GM10847 (cell line): ENCODE measurements around the gene SMYD1.

Source experiments
- POLR2A ChIP-seq: IDR thresholded peaks from 2 replicates; pipeline ENCODE4 v1.6.1; 2011; ENCODE audit not compliant: insufficient read length; ENCODE audit errors: extremely low read depth

Gene SMYD1

DNA sequence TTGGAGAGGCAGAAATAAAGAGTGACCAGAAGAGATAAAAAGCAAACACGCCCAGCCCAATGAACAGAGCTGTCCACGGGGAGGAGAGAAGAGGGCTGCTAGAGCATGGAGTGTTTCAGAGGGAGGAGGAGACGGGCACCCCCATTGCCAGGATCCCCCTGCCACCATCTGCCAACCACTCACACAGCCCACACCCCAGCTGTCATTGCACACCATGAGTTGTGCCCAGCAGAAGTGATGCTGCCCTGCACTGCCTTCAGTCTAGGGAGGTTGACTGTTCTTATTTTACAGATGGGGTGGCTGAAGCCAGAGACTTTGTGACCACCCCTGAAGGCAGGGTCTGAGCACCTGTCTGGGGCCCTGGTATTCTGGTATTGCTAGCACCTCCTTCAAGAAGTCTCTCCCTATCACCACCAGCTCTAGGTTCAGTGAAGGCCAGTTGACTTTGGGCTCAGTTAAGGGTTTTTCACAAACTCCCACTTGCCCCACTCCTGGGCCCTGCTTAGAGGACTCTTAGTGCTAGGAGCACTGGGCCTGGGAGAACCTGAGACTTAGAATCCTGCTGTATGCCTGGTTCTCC is 57.8 kb downstream of the SMYD1 start:
- no peak for TF ChIP-seq POLR2A

DNA sequence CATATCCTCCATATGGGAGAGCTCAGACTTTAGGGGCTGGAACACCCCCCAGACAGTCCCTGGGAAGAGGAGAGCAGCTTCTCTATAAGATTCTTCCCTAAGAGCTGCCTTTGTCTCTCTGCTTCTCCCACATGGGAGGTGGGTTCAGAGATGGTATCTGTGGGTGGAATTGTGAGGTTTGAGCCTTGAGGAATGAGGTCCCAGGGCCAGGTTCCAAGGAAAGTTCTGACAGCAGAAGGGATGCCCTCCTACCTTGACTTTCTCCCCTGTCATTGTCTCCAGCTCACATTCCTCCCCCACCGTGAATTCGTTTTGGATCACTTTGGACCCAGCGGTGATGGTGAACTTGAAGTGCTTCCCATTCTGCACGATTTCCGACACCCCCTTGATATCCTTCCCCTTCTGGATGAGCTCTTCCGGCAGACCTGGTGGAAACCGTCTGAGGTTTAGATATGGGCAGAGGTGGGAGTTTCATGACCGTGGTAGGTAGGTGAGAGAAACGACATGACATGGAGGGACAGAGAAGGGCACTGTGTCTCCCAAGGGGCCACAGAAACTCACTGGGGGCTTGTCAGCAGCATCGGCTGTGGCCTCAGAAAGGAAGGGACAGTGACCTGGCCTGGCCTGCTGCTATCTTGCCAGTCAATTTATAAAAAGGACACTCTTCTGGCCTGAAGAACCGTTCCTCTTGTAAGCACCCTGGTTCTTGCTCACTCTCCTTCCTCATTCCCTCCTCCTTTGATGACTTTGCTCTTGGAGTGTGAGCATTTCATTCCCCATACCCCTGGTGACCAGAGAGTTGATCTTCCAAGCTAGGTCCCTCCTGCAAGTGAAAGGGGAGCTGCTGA is 58.5 kb downstream of the SMYD1 start:
- TF ChIP-seq POLR2A = no peak

DNA sequence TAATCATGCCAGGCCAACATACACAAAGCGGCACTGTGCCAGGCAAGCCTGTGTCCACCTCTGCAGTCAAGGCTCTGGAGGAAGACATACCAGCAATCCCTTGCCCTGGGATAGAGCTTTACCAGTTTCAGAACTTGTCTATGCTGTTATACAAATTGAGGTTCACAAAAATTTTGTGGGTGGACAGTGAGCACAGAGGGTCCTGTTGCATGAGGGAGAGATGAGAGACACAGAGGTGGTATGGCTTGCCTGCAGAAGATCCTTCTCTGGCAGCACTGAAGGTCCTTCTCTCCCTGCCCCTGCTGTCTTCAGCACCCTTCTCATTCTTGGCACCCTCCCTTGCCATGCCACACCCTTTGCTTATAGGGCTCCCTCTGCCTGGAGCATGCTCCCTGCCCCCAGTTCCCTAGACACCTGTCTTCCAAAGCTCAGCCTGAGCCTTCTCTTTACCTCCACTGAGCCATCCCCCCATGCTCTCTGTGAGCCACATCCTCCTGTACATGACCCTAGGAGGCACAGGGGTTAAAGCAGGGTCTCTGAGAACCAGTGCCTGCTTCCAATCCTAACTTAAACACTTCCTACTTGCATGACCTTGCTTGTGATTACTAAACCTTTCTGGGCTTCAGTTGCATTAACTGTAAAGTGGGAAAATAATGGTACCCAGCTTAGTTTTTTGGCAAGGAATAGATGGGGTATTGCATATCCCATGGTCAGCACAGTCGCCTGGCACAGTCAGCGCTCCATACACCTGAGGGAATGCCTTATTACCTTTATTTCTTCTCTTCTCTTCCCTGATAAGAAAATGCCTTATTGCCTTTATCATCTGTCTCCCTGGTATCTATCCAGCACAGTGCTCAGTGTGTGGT is 59.4 kb downstream of the SMYD1 start:
- TF ChIP-seq POLR2A = no peak

DNA sequence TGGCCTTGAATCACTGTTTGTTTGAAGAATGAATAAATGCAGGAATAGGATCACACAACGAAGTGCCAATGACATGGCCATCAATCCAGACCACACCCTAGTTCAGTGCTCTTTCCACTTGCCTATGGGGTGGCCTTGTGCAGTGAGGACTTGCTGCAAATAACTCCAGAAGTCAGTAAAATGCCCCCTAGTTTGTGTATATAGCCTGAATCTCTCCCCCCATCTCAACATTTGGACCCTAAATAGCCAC is 59.9 kb downstream of the SMYD1 start:
- TF ChIP-seq POLR2A = no peak

DNA sequence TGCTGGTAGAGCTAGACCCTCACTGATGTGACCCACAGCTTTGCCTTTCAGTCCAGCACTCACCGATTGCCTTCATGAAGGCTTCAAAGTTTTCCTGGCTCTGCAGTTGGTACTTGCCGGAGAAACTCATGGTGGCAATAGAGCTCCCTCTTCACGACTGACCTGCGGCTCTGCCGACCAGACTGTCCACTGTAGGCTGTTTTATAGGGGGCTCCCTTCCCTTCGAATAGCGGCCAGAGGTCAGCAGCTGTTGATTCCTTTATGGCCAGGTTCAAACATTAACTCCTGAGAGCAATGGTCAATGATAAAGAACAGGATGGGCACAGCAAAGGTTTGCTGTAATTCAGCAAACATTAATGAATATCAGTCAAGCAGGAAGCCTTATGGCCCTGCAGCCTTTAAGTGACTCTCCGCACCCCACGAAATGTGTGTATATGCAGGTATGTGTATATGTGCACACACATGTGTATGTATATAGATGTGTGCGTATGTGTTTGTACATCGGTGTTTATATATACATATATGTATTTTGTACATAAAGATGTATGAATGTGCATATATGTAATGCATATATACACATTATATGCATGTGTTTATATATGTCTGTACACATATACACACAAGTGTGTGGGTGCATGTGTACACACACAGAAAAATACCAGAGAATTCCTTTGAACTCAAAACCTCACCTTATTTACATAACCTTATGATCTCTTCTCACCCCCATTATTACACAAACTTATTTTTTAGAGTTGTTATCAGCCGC is 60.4 kb downstream of the SMYD1 start, which contains the start of gene FABP1:
TSS of gene FABP1 (minus strand) at position 175 of the 766 bp plus-strand sequence. CDS start at position 130, 45 bp downstream.
- TF ChIP-seq POLR2A = no peak

DNA sequence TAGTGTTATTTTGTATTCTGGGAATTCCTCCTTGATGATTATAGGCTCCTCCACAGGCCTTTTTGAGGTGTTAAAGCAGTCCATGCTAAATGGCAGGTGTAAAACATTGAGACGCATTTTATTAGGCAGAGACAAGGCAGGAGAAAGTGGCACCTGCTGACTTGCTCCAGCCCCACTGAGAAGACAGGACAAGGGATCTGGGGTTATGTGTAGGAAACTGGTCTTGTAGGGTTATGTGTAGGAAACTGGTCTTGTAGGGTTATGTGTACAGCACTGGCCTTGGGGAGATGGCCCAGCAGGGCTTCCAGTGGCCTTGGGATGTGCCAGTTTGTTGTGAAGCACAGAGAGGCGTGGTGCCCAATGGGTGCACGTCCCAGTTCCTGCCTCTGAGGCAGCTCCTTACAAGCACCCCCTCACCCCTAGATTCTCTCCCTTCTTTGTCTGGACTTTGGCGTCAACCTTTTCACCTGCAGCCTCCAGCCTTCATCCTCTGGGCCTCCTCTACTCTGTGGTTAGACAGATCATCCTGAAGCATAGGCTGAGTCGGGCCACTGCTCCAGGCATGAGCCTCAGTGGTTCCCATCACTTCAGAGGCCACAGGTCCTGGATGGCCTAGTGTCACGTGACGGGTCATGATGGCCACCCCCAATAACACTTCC is 61.2 kb downstream of the SMYD1 start:
- TF ChIP-seq POLR2A = no peak

DNA sequence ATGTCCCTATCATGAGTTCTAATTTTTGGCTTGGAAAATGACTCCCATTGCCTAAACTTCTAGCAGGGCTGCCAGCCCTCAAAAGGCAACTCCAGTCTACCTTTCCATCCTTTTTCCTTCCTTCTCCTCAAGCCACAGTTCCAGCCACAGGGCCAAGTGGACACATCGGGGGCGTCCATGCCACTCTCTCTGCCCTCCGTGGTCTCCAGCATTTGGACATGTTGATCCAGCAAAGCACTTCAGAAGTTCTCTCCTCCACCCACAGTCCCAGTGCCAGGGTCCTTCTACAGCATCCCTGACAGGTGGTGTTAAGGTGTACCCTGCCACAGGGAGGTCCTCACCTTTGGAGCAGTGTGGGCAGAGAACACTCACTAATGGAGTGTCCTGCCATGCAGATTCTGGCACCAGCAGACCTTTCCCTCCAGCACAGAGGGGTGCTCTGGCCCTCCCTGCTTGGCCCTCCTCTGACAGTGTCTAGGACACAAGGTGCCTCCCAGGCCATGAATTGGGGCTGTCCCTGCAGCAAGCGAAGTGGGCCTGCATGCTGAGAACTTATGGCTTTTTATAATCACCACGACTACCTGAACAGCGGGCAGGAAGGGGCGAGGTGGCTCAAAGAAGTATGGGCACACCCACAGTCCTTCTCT is 61.8 kb downstream of the SMYD1 start:
- no peak for TF ChIP-seq POLR2A

DNA sequence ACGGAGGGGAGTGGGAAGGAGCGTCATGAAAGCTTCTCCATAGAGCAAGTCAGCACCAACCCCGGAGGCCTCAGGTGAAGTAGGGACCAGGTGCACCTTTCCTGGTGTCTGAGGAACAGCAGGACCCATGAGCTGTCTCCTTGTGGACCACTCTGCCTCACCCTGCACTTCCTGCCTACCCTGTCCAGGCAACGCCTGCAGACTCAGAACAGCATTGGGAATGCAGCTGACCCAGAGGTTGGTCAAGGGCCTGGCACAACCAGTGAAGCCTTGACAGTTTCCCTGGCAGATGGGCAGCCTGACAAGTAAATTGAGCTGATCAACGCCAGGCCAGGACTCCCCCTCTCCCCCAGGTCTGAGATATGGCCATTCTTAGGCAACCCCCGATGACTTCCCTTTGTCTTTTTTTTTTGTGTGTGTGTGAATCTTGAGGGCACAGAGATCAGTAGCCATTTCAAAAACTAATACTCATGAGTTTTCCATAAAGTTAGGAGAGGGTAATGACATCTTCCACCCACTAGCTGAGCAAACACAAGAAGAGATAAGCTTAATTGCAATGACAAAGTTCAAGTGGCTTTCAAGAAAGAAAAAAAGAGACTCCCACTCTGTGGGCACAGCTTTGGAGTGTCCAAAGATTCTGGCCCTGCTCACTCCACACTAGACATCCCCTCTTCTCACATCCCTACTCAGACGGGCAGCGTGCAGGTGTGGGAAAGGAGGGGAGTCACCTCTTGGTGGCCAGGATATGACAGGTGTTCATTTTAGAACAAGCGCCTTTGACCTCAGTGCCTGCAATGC is 63.8 kb downstream of the SMYD1 start:
- TF ChIP-seq POLR2A = no peak

DNA sequence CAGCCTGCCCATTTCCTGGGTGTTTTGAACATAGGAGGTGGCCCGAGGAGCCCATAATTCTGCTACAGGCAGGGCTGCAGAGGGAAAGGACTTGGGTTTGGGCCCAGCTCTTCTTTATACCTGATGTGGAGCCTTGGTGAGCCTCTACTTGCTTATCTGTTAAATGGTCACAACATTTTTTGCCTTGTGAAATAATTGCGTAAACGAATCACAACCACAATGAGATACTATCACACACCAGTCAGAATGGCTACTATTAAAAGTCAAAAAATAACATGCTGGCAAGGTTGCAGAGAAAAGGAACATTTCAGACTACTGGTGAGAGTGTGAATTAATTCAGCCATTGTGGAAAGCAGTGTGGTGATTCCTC is 64.4 kb downstream of the SMYD1 start:
- TF ChIP-seq POLR2A = no peak

DNA sequence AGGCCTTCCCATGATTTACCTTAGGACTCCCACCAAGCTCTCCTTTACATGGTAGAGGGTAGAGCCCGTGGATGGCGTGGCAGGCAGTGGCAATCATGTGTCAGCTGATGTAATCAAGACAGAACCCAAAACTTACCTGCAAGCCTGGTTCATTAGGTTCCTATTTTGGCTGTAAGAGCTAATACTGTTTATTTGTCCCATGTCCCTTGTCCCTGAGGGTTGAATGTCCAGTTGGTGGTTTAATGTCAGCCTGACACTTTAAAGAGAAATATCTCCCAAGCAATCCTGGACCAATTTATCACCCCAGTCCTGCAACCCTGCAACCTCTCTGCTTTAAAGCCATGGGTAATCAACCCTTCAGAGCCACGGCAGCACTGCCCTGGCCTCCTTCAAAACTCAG is 66.2 kb downstream of the SMYD1 start:
- TF ChIP-seq POLR2A = no peak

DNA sequence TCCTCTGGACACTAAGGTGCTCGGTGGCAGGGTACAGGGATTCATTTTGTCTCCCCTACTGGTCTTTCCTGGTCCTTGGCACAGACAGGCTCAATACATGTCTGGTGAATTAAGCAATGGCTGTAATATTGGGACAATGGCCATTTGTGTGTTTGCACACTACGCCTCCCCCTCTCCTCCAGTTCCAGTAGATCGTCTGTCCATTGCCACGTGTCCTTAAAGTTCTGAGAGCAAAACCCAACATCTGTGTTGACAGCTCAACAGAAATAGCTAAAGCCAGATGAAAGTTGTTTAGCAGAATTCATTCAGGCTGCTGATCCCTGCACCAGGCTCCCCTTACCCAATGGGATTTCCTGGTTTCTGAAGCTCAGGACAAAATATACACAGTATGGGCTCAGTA is 69.2 kb downstream of the SMYD1 start:
- no peak for TF ChIP-seq POLR2A

DNA sequence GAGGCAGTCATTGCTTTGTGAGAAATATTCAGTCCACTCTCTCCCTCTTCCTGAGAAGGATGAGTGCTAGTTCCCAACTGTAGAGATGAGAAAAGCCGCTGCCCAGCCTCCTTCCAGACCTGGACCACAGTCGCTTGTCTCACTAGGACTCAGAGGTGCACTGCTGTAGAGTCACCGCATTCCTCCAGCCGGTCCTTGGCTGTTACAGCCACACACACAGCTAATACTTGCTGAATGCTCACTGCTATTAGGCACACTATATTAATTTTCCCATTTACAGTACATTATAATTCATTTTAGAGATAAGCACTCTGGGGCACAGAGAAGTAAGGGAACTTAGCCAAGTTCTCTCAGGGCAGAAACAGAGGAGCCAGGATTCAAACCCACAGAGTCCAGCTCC is 70.2 kb downstream of the SMYD1 start:
- TF ChIP-seq POLR2A = no peak

DNA sequence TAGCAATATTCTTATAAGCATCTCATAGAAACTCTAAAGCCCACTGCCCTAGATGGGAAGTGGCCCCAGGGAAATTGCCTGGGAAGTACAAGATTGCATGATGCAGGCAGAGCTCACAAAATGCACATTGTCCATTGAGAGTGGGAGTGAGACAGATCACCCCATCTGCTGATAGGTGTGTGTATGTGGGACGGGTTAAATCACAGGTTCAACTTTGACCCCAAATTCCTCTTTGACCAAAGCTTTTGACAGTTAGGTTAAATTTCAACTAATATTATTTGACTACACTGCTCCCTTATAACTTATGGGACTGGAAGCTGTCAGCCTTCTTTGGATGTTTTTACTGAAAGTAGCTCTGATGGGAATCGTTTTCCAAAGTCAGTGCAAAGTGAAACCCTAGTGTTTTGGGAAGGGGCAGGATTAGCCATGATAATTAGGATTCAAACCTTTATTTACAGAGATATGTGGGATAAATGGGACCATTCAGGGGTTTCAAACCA is 71.6 kb downstream of the SMYD1 start:
- no peak for TF ChIP-seq POLR2A
